ENCODE measurements around the gene CMTM7.
"Not testable (repeated sequence)": the region's sequence is repeated elsewhere in the genome, so short reads cannot be mapped to it uniquely, and the experiment has no call there.

Gene CMTM7

DNA sequence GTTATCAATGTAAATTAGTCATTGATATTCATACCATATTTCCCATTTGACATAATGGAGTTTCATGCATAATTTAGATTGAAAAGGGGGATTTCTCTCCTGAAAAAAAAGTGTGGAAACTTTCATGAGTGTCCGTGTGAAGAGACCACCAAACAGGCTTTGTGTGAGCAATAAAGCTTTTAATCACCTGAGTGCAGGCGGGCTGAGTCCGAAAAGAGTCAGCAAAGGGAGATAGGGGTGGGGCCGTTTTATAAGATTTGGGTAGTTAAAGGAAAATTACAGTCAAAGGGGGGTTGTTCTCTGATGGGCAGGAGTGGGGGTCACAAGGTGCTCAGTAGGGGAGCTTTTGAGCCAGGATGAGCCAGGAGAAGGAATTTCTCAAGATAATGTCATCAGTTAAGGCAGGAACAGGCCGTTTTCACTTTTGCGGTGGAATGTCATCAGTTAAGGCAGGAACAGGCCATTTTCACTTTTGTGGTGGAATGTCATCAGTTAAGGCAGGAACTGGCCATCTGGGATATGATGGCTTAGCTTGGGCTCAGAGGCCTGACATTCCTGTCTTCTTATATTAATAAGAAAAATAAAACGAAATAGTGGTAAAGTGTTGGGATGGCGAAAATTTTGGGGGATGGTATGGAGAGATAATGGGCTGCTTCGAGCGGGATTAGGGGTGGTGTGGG is 69.3 kb downstream of the CMTM7 start:
- DNase-seq = not testable (repeated sequence)

- not testable (repeated sequence) for DNase-seq
These were observed 70.7 kb downstream of the CMTM7 start for GRCh38 chr3:32462191-32462986.

DNA sequence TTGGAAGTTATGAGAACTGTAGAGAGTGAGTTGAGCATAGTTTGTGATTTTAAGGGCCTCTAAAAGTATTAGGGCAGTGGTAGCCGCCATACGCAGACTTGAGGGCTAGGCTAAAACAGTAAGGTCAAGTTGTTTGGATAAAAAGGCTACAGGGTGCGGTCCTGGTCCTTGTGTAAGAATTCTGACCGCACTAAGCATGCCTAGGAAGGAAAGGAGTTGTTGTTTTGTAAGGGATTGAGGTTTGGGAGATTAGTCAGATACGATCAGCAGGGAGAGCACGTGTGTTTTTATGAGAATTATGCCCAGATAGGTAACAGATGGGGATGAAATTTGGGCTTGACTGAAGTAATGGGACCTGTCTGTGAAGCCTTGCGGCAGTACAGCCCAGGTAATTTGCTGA is 71.8 kb downstream of the CMTM7 start:
- not testable (repeated sequence) for DNase-seq

DNA sequence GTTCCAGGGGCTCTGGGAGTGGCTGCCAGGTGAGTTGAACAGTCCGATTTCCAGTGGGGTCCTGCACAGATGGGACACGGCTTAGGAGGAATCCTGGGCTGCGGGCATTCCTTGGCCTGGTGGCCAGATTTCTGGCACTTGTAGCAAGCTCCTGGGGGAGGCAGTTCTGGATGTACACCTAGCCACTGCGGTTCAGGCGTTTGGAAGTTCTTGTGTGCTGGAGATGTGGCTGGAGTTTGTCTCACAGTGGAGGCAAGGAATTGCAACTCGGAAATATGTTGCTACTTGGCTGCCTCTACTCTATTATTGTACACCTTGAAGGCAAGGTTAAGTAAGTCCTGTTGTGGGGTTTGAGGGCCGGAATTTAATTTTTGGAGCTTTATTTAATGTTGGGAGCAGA is 73.1 kb downstream of the CMTM7 start:
- DNase-seq = not testable (repeated sequence)

GRCh38 chr3:32466808-32467207 is 75.2 kb downstream of the CMTM7 start:
- DNase-seq = not testable (repeated sequence)

DNA sequence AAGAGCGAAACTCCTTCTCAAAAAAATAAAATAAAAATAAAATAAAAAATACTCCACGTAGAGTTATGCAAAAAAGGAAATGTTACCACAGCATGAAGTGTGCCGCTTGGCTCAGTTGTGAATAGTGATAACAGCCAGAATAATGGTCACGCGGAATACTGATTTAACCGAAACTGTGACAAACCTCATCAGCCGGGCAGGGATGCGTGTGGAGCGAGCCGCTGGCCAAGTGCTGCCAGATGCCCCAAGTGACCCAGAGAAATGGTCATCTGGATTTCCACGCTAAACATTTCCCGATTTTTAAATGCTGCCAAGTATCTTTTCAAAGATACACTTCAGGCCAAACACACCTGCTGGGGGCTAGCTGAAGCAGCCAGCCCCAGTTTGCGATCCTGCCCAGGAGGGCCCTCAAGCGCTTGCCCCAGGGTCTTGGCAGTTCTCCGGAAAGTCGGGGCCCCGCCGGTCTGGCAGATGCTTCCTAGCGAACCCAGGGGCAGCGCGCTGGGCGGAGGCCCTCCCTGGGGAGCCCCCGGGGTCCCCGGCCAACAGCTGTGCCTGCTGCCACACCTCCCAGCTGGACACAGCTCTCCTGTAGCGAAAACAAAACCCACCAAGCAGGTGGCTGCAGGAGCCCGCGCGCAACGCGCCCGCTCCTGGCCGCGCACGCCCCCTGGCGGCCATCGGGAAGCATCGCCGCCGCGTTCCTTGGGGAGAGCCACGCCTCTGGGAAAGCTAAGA is 75.8 kb downstream of the CMTM7 start:
- peak; percentile 73 for DNase-seq

- no peak for DNase-seq
These were observed 77.7 kb downstream of the CMTM7 start for GRCh38 chr3:32469151-32469874.

DNA sequence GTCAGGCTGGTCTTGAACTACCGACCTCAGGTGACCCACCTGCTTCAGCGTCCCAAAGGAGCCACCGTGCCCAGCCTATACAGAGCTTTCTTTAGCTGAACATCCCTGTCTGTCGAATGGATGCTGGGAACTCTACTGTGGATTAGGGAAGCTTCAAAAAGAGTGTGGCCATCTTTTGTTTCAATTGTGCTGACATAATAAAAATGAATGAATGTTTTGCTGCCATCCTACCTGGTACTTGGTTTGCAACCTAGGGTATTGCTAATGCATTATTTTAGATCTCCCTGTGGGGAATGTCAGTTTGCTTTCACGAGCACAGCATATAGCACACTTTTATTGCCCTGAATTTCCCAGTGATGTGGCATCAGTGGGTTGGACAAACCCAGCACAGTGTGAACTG is 78.7 kb downstream of the CMTM7 start:
- DNase-seq = no peak

- no peak for DNase-seq
These were observed 79.6 kb downstream of the CMTM7 start for GRCh38 chr3:32471246-32471645.

DNA sequence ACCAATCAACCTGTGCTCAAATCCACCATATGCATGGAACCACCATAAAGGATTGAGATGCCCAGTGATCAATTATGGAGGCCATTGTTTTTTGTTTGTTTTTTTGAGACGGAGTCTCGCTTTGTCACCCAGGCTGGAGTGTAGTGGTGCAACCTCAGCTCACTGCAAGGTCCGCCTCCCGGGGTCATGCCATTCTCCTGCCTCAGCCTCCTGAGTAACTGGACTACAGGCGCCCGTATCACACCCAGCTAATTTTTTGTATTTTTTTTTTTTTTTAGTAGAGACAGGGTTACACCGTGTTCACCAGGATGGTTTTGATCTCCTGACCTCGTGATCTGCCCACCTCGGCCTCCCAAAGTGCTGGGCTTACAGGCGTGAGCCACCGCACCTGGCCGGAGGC is 80.5 kb downstream of the CMTM7 start:
- not testable (repeated sequence) for DNase-seq

GRCh38 chr3:32474201-32474600 is 82.5 kb downstream of the CMTM7 start:
- no peak for DNase-seq

GRCh38 chr3:32480604-32481003 is 89.0 kb downstream of the CMTM7 start:
- no peak for DNase-seq

DNA sequence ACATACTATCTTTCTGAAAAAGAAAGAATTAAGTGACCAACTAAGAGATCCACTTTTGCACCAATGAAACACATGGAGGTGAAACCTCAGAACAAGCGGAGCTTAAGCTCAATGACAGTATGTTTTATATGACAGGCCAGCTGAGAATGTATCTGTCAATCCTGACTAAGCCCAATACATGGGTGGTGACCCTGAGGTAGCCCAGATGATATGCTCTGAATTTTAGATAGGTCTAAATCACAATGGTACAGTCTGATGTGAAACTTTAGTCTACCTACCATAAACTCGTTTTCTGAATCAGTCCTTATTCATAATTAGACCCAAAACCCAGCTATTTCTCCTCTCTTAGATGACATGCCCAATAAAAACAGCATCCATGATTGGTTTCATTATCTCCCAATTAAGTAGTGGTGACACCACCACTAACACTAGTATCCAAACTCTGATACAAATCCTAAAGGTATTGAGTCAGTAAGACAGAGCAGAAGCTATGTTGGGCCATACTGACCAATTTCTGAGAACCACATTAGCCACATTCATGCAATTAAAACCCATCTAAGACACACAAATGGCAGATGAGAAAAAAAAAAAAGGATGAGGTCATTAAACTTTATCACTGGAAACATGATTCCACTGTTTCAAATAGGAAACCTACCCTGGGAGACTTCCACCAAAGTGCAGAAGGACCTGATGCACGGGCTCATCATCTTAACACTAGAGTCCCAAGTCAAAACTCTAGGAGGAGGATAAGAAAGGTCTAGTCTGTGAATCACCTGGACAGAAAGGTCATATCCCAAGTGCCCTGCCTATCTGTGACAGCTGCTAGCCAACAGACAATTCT is 90.4 kb downstream of the CMTM7 start:
- no peak for DNase-seq

GRCh38 chr3:32482693-32483092 is 91.0 kb downstream of the CMTM7 start:
- DNase-seq = no peak

GRCh38 chr3:32483772-32484171 is 92.1 kb downstream of the CMTM7 start:
- DNase-seq = no peak

GRCh38 chr3:32484436-32484835 is 92.8 kb downstream of the CMTM7 start:
- DNase-seq = no peak

DNA sequence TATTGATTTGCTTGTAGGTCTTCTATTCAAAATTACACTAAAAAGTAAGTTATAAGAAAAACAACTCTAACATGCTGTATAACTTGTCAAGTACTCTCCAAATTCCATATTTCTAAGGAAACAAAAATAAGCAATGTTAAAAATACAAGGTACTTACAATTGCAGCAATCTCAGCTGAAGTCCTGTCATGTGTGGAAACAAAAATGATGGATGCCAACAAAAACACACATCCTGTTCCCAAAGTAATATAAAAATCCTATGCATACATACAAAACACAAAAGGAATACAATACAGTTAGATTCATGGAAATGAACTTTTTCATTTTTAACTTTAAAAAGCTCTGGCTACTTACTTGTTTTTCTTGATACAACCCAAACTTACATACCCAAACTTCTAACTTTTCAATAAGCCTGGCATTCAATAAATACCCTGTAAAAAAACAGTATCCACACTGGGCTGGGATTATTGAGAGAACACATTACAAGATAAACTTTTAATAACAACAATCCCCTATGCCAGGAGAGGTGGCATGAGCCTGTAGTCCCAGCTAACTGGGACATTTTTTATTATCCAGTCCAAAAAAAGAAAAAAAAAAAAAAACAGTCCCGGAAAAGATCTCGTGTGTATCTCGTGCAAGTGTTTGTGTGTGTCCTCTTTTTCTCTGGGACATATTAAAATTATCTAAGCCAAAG is 96.3 kb downstream of the CMTM7 start:
- DNase-seq = no peak

DNA sequence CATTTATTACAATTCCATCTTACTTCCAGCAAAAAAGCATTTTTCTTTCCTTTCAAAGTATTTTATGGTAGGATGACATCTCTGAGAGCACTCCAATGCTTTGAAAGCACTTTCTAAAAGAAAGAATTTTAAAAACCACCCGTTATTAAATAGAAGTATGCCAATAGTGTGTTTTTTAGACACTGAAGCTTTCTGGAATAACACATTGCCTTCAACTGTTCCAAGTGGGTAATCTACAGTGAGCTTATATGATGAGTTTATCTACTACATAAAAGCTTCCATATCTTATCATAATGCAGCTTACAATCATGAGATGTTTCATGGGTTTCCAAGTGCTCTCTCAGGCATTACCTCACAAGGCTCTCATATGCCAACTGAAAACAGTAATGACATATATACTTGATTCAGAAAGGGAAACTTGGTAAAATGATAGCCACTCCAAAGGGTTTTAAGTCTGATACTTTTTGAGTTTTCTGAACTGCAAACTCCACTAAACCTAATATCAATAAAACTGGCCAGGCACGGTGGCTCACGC is 96.9 kb downstream of the CMTM7 start:
- no peak for DNase-seq

GRCh38 chr3:32492684-32493436 is 101.2 kb downstream of the CMTM7 start:
- no peak for DNase-seq
